CD4-positive, alpha-beta T cell (primary cell): ENCODE results near the gene GRID1. TPM values are rescaled to one million over a fixed set of nuclear protein-coding genes. Genes with fewer than 3 reads are reported as not detected.

Experiments used
- ATAC-seq: fragments of 200-7000 bp; cut with Tn5 transposase; one replicate; pipeline ENCODE4 v1.10.0; 2022; ENCODE audit warnings: mild to moderate bottlenecking; ENCODE audit not compliant: poor library complexity
- CTCF ChIA-PET: fragments of 350-600 bp; sonication (Branson Sonifier 250); formaldehyde crosslinking; loops from one replicate; lab custom pipeline; 2021; ENCODE audit warnings: antibody characterized with exemption, inconsistent platforms; lab: Charles Lee
- POLR2A ChIA-PET: fragments of 350-600 bp; sonication (Branson Sonifier 250); formaldehyde crosslinking; loops from one replicate; lab custom pipeline; 2021; ENCODE audit warnings: antibody characterized with exemption, inconsistent platforms; lab: Charles Lee
- DNase-seq, 14 experiments: peaks; one replicate each; pipeline ENCODE4 v3.0.0-alpha.2; 2013 to 2020; ENCODE audit warnings: mixed read lengths in 2 of 14
- H3K27ac ChIP-seq, 2 donors: one replicate each; pipeline versions ENCODE4 v1.5.1 to v1.7.0; 2013; ENCODE audit warnings: low read length in 2 of 2, low read depth in 1 of 2, mild to moderate bottlenecking in 1 of 2
- H3K27me3 ChIP-seq, 2 experiments: 1 replicate in 1 of 2; 2 replicates in 1 of 2; pipeline versions ENCODE4 v1.6.1 to v1.7.0; 2013; ENCODE audit warnings: low read length in 2 of 2, control low read depth in 1 of 2, mild to moderate bottlenecking in 1 of 2, moderate library complexity in 1 of 2; ENCODE audit not compliant: insufficient read depth in 2 of 2, control insufficient read depth in 1 of 2
- H3K36me3 ChIP-seq: one replicate; pipeline ENCODE4 v1.6.1; 2013; ENCODE audit warnings: low read length, control low read depth; ENCODE audit not compliant: insufficient read depth
- H3K4me1 ChIP-seq: one replicate; pipeline ENCODE4 v1.6.1; 2013; ENCODE audit warnings: low read length, control low read depth; ENCODE audit not compliant: insufficient read depth
- H3K4me3 ChIP-seq: one replicate; pipeline ENCODE4 v1.5.1; 2013; ENCODE audit warnings: mild to moderate bottlenecking, low read length, moderate library complexity
- H3K9me3 ChIP-seq, 2 experiments: 1 replicate in 1 of 2; 2 replicates in 1 of 2; pipeline versions ENCODE4 v1.6.1 to v1.7.0; 2013; ENCODE audit warnings: low read length in 2 of 2, mild to moderate bottlenecking in 2 of 2, control low read depth in 1 of 2, moderate library complexity in 1 of 2; ENCODE audit not compliant: control insufficient read depth in 1 of 2, insufficient read depth in 1 of 2
- H3K27ac Mint-ChIP-seq: one replicate; pipeline ENCODE4 v1.8.0; 2020; ENCODE audit warnings: mixed read lengths
- H3K27me3 Mint-ChIP-seq: one replicate; pipeline ENCODE4 v1.8.0; 2021; ENCODE audit warnings: mixed read lengths
- H3K36me3 Mint-ChIP-seq: one replicate; pipeline ENCODE4 v1.8.0; 2021; ENCODE audit warnings: low read depth, mixed read lengths
- H3K4me1 Mint-ChIP-seq: one replicate; pipeline ENCODE4 v1.8.0; 2021; ENCODE audit warnings: low read depth, mixed read lengths
- H3K4me3 Mint-ChIP-seq: one replicate; pipeline ENCODE4 v1.8.0; 2020; ENCODE audit warnings: mild to moderate bottlenecking, mixed read lengths
- H3K9me3 Mint-ChIP-seq: one replicate; pipeline ENCODE4 v1.8.0; 2020; ENCODE audit warnings: mixed read lengths
- CTCF ChIP-seq: fragments of 200-600 bp; IDR thresholded peaks from one replicate; pipeline ENCODE4 v1.8.0; 2022; ENCODE audit warnings: antibody characterized with exemption, mild to moderate bottlenecking
- intact Hi-C, 2 experiments: fragments of 100-400 bp; cut with DNase I in 1 of 2; cut with micrococcal nuclease in 1 of 2; formaldehyde crosslinking; loops; one replicate each; pipeline versions ENCODE4 v1.15.1 to v1.9.0; 2023 to 2025; cut with DNase I, micrococcal nuclease
- total RNA-seq, 174 experiments: library from RNA in 2 of 174; stranded (reverse) in 2 of 174; gene quantifications; one replicate each; pipeline ENCODE4 v1.2.3 and lab custom pipeline; 2021 to 2026

GRID1 gene
- total RNA-seq, 2 experiments from 2014 or later = not detected

- Mint-ChIP-seq H3K4me1 (no peaks in the 10 kb centered on the region), H3K36me3 (no peaks in the 10 kb centered on the region), H3K9me3 (no peaks in the 10 kb centered on the region), H3K27ac (no peak overlapping the region), H3K4me3 (no peak overlapping the region), H3K27me3 (no peaks in the 10 kb centered on the region)
- ATAC-seq = no peak
- Histone ChIP-seq H3K9me3 (peaks cover 0 to 5% of the 10 kb centered on the region in 2 experiments), H3K36me3 (no peaks in the 10 kb centered on the region), H3K4me3 (no peak overlapping the region), H3K27me3 (no peaks in the 10 kb centered on the region), H3K4me1 (no peaks in the 10 kb centered on the region), H3K27ac (no peak overlapping the region)
- no peak for DNase-seq
- POLR2A ChIA-PET = no interaction called here
- intact Hi-C loops = no loop called here
- CTCF ChIA-PET = no interaction called here
- TF ChIP-seq CTCF = no peak
Observed at GRCh38 chr10:86102031-86102430, 264.6 kb downstream of the GRID1 start.

- ATAC-seq (no peak), DNase-seq (peak in 2 of 14 experiments; percentile 3 to 13)
- Mint-ChIP-seq H3K36me3 (no peaks in the 10 kb centered on the region), H3K4me1 (no peaks in the 10 kb centered on the region), H3K27ac (no peak overlapping the region), H3K4me3 (no peak overlapping the region), H3K9me3 (no peaks in the 10 kb centered on the region), H3K27me3 (no peaks in the 10 kb centered on the region)
- POLR2A ChIA-PET = no interaction called here
- TF ChIP-seq CTCF = peak; percentile 15
- Histone ChIP-seq H3K4me1 (no peaks in the 10 kb centered on the region), H3K4me3 (no peak overlapping the region), H3K27ac (no peak overlapping the region), H3K9me3 (peaks cover 0 to 5% of the 10 kb centered on the region in 2 experiments), H3K27me3 (no peaks in the 10 kb centered on the region), H3K36me3 (no peaks in the 10 kb centered on the region)
- CTCF ChIA-PET = no interaction called here
- intact Hi-C loops = no loop called here
Observed at GRCh38 chr10:86100581-86101061, 266.0 kb downstream of the GRID1 start.

- no peaks in the 10 kb centered on the region for H3K36me3 ChIP-seq
- DNase-seq (no peak), ATAC-seq (no peak)
- no peak overlapping the region for H3K27ac ChIP-seq
- H3K27me3 ChIP-seq = no peaks in the 10 kb centered on the region
- no peak overlapping the region for H3K27ac Mint-ChIP-seq
- ChIA-PET CTCF (no interaction called here), POLR2A (no interaction called here)
- no peaks in the 10 kb centered on the region for H3K36me3 Mint-ChIP-seq
- no peak overlapping the region for H3K4me3 Mint-ChIP-seq
- no peak for TF ChIP-seq CTCF
- H3K4me1 ChIP-seq = no peaks in the 10 kb centered on the region
- H3K4me3 ChIP-seq = no peak overlapping the region
- H3K9me3 ChIP-seq = peaks cover 0 to 5% of the 10 kb centered on the region in 2 experiments
- intact Hi-C loops = no loop called here
- no peaks in the 10 kb centered on the region for H3K4me1 Mint-ChIP-seq
- no peaks in the 10 kb centered on the region for H3K27me3 Mint-ChIP-seq
- H3K9me3 Mint-ChIP-seq = no peaks in the 10 kb centered on the region
Observed at GRCh38 chr10:86099542-86100334, 266.9 kb downstream of the GRID1 start.
